Mesothelial cell of epicardium (in vitro differentiated cells): ENCODE results near the gene TSPEAR. TPM values are rescaled to one million over a fixed set of nuclear protein-coding genes. Genes with fewer than 3 reads are reported as not detected.

ENCODE experiments used
- DNase-seq, 2 experiments: peaks; one replicate each; pipeline ENCODE4 v3.0.0; 2021; ENCODE audit warnings: low spot score in 2 of 2; ENCODE audit not compliant: unreplicated experiment in 2 of 2
- H3K27ac Mint-ChIP-seq: 2 replicates; pipeline ENCODE4 v1.8.0; 2021; ENCODE audit warnings: mixed read lengths
- H3K27me3 Mint-ChIP-seq: 2 replicates; pipeline ENCODE4 v1.8.0; 2021; ENCODE audit warnings: low read depth, mixed read lengths
- H3K36me3 Mint-ChIP-seq: 2 replicates; pipeline ENCODE4 v1.8.0; 2021; ENCODE audit warnings: mixed read lengths
- H3K4me1 Mint-ChIP-seq: 2 replicates; pipeline ENCODE4 v1.8.0; 2021; ENCODE audit warnings: mixed read lengths
- H3K4me3 Mint-ChIP-seq: 2 replicates; pipeline ENCODE4 v1.8.0; 2021; ENCODE audit warnings: mild to moderate bottlenecking, moderate library complexity, mixed read lengths
- H3K9me3 Mint-ChIP-seq: 2 replicates; pipeline ENCODE4 v1.8.0; 2021; ENCODE audit warnings: mixed read lengths
- CTCF ChIP-seq: fragments of 200-600 bp; sonication (generic); IDR thresholded peaks from one replicate; pipeline ENCODE4 v1.5.0; 2021; ENCODE audit warnings: antibody characterized with exemption; ENCODE audit not compliant: unreplicated experiment
- total RNA-seq: library from RNA; stranded (reverse); gene quantifications from 3 replicates; pipeline ENCODE4 v1.2.1, GENCODE V29; 2021

Gene TSPEAR
- total RNA-seq, 1 donor from 2014 or later, result 0.11 TPM

GRCh38 chr21:44734026-44734745 is 22.8 kb upstream of the TSPEAR start:
- TF ChIP-seq CTCF, result no peak
- Mint-ChIP-seq H3K4me1 (no peaks in the 10 kb centered on the region), H3K36me3 (no peaks in the 10 kb centered on the region), H3K9me3 (peaks cover 6% of the 10 kb centered on the region), H3K4me3 (no peak overlapping the region), H3K27ac (no peak overlapping the region), H3K27me3 (peaks cover 31% of the 10 kb centered on the region)
- DNase-seq, result no peak

- H3K36me3 Mint-ChIP-seq, result no peaks in the 10 kb centered on the region
- H3K9me3 Mint-ChIP-seq, result peaks cover 6% of the 10 kb centered on the region
- H3K4me1 Mint-ChIP-seq, result no peaks in the 10 kb centered on the region
- no peak overlapping the region for H3K27ac Mint-ChIP-seq
- no peak for DNase-seq
- no peak overlapping the region for H3K4me3 Mint-ChIP-seq
- no peak for TF ChIP-seq CTCF
- peaks cover 31% of the 10 kb centered on the region for H3K27me3 Mint-ChIP-seq
Observed at GRCh38 chr21:44732956-44733355, 21.6 kb upstream of the TSPEAR start.

GRCh38 chr21:44732263-44732662 is 20.9 kb upstream of the TSPEAR start:
- no peak overlapping the region for H3K27ac Mint-ChIP-seq
- no peaks in the 10 kb centered on the region for H3K36me3 Mint-ChIP-seq
- DNase-seq, result no peak
- no peaks in the 10 kb centered on the region for H3K4me1 Mint-ChIP-seq
- peaks cover 6% of the 10 kb centered on the region for H3K9me3 Mint-ChIP-seq
- H3K27me3 Mint-ChIP-seq, result peaks cover 31% of the 10 kb centered on the region
- no peak for TF ChIP-seq CTCF
- H3K4me3 Mint-ChIP-seq, result no peak overlapping the region

GRCh38 chr21:44730951-44731579 is 19.7 kb upstream of the TSPEAR start:
- H3K27me3 Mint-ChIP-seq, result peaks cover 33% of the 10 kb centered on the region

GRCh38 chr21:44730028-44730395 is 18.6 kb upstream of the TSPEAR start:
- H3K9me3 Mint-ChIP-seq, result peaks cover 6% of the 10 kb centered on the region
- H3K4me1 Mint-ChIP-seq, result no peaks in the 10 kb centered on the region
- no peaks in the 10 kb centered on the region for H3K36me3 Mint-ChIP-seq
- H3K27me3 Mint-ChIP-seq, result peaks cover 43% of the 10 kb centered on the region
- TF ChIP-seq CTCF, result no peak
- no peak overlapping the region for H3K4me3 Mint-ChIP-seq
- H3K27ac Mint-ChIP-seq, result no peak overlapping the region
- DNase-seq, result no peak

More at GRCh38 chr21:44730951-44731579, 19.7 kb upstream of the TSPEAR start:
- Mint-ChIP-seq H3K4me3 (no peak overlapping the region), H3K36me3 (no peaks in the 10 kb centered on the region), H3K9me3 (peaks cover 6% of the 10 kb centered on the region), H3K4me1 (no peaks in the 10 kb centered on the region), H3K27ac (no peak overlapping the region)
- DNase-seq, result no peak
- TF ChIP-seq CTCF, result no peak
